GM23338 (cell line): ENCODE data around the gene DPYSL3. TPM values are rescaled to one million over a fixed set of nuclear protein-coding genes. Genes with fewer than 3 reads are reported as not detected.

Experiments
- ATAC-seq: fragments of 200-7000 bp; cut with Tn5 transposase; 3 replicates; pipeline ENCODE4 v1.9.1; 2020
- DNase-seq: peaks from one replicate; pipeline ENCODE4 v3.0.0-alpha.2; 2015; ENCODE audit warnings: low spot score
- H2AFZ ChIP-seq: fragments of 200-600 bp; sonication (generic); 2 replicates; pipeline ENCODE4 v1.8.0; 2016; ENCODE audit warnings: antibody characterized with exemption, mild to moderate bottlenecking, moderate library complexity
- H3F3A ChIP-seq: fragments of 200-600 bp; sonication (generic); replicated peaks from 2 replicates; pipeline ENCODE4 v1.8.0; 2017; ENCODE audit warnings: antibody characterized with exemption, mixed run types, low read depth
- H3K27ac ChIP-seq: fragments of 200-600 bp; sonication (generic); 2 replicates; pipeline ENCODE4 v1.6.1; 2016; ENCODE audit warnings: low read depth
- H3K27me3 ChIP-seq: fragments of 200-600 bp; sonication (generic); 2 replicates; pipeline ENCODE4 v1.8.0; 2016; ENCODE audit warnings: mild to moderate bottlenecking, mixed run types, moderate library complexity; ENCODE audit not compliant: insufficient read depth
- H3K36me3 ChIP-seq: fragments of 200-600 bp; sonication (generic); 2 replicates; pipeline ENCODE4 v1.8.0; 2016; ENCODE audit warnings: mild to moderate bottlenecking; ENCODE audit not compliant: insufficient read depth
- H3K4me1 ChIP-seq: fragments of 200-600 bp; sonication (generic); 2 replicates; pipeline ENCODE4 v1.8.0; 2016; ENCODE audit warnings: mild to moderate bottlenecking, moderate library complexity; ENCODE audit not compliant: insufficient read depth
- H3K4me2 ChIP-seq: fragments of 200-600 bp; sonication (generic); 2 replicates; pipeline ENCODE4 v1.7.1; 2017; ENCODE audit warnings: mixed run types
- H3K4me3 ChIP-seq: fragments of 200-600 bp; sonication (generic); 2 replicates; pipeline ENCODE4 v1.6.1; 2016; ENCODE audit warnings: mixed run types
- H3K79me2 ChIP-seq: fragments of 200-600 bp; sonication (generic); replicated peaks from 2 replicates; pipeline ENCODE4 v1.8.0; 2017; ENCODE audit warnings: mild to moderate bottlenecking; ENCODE audit not compliant: insufficient read depth
- H3K9me2 ChIP-seq: fragments of 200-600 bp; sonication (generic); 2 replicates; pipeline ENCODE4 v1.8.0; 2017; ENCODE audit not compliant: insufficient read depth
- H4K20me1 ChIP-seq: fragments of 200-600 bp; sonication (generic); replicated peaks from 2 replicates; pipeline ENCODE4 v1.8.0; 2017; ENCODE audit warnings: mild to moderate bottlenecking; ENCODE audit not compliant: insufficient read depth
- H3K27ac Mint-ChIP-seq: 2 replicates; pipeline ENCODE4 v1.8.0; 2020; ENCODE audit warnings: inconsistent platforms, mild to moderate bottlenecking, moderate library complexity, mixed read lengths
- H3K27me3 Mint-ChIP-seq: 3 replicates; pipeline ENCODE4 v1.8.0; 2022; ENCODE audit warnings: low read depth, mild to moderate bottlenecking, moderate library complexity, mixed read lengths, inconsistent platforms; ENCODE audit not compliant: insufficient read depth, poor library complexity
- H3K36me3 Mint-ChIP-seq: 3 replicates; pipeline ENCODE4 v1.8.0; 2021; ENCODE audit warnings: low read depth, mild to moderate bottlenecking, inconsistent platforms, moderate library complexity, mixed read lengths
- H3K4me1 Mint-ChIP-seq: 3 replicates; pipeline ENCODE4 v1.8.0; 2020; ENCODE audit warnings: mild to moderate bottlenecking, inconsistent platforms, mixed read lengths
- H3K4me3 Mint-ChIP-seq: 3 replicates; pipeline ENCODE4 v1.8.0; 2021; ENCODE audit warnings: moderate library complexity, mild to moderate bottlenecking, inconsistent platforms, mixed read lengths
- H3K9me3 Mint-ChIP-seq: 3 replicates; pipeline ENCODE4 v1.8.0; 2020; ENCODE audit warnings: moderate library complexity, mild to moderate bottlenecking, inconsistent platforms, mixed read lengths
- CREB1 ChIP-seq: fragments of 250-450 bp; sonication (Bioruptor Pico); IDR thresholded peaks from 2 replicates; pipeline ENCODE4 v1.5.0; 2020; ENCODE audit warnings: low read depth, mild to moderate bottlenecking, moderate library complexity
- EZH2 ChIP-seq: fragments of 200-600 bp; sonication (generic); IDR thresholded peaks from one replicate; pipeline ENCODE4 v1.8.0; 2017; ENCODE audit warnings: antibody characterized with exemption, mild to moderate bottlenecking, low read depth; ENCODE audit not compliant: unreplicated experiment
- JUNB ChIP-seq: IDR thresholded peaks from one replicate; pipeline ENCODE4 v1.6.1; 2016; ENCODE audit warnings: antibody characterized with exemption; ENCODE audit not compliant: unreplicated experiment
- NANOG ChIP-seq: IDR thresholded peaks from 2 replicates; pipeline ENCODE4 v1.6.1; 2016; ENCODE audit warnings: antibody characterized with exemption, borderline replicate concordance
- POLR2AphosphoS5 ChIP-seq: IDR thresholded peaks from 2 replicates; pipeline ENCODE4 v1.6.1; 2016; ENCODE audit warnings: antibody characterized with exemption, low read depth
- ZNF114 ChIP-seq: fragments of 250-450 bp; sonication (Bioruptor Pico); IDR thresholded peaks from 2 replicates; pipeline ENCODE4 v1.5.0; 2020; ENCODE audit warnings: mild to moderate bottlenecking, moderate library complexity
- ZNF331 ChIP-seq: fragments of 250-450 bp; sonication (Bioruptor Pico); IDR thresholded peaks from 2 replicates; pipeline ENCODE4 v1.5.0; 2020; ENCODE audit warnings: low read depth, mild to moderate bottlenecking, moderate library complexity
- polyA plus RNA-seq: library from polyadenylated mRNA; unstranded; fragments of >200 nt; fragmentation: Nextera tagmentation; extraction: Ambion mirVana; gene quantifications from 2 replicates; pipeline ENCODE4 v1.2.1, GENCODE V29; 2016
- total RNA-seq: library from RNA; depleted of rRNA; stranded (reverse); fragments of >200 nt; shearing (Covaris generic); gene quantifications from 2 replicates; pipeline ENCODE4 v1.2.3, GENCODE V29; 2014
- TF ChIP-seq, protein P1 (sequence below): IDR thresholded peaks from 2 replicates; pipeline ENCODE4 v1.6.1; 2016; ENCODE audit warnings: antibody characterized with exemption
- TF ChIP-seq, protein P2 (sequence below): IDR thresholded peaks from one replicate; pipeline ENCODE4 v1.6.1; 2018; ENCODE audit warnings: antibody characterized with exemption; ENCODE audit not compliant: unreplicated experiment
- TF ChIP-seq, protein P3 (sequence below), 2 experiments: fragments of 200-600 bp in 1 of 2; sonication (generic) in 1 of 2; conservative IDR thresholded peaks; 2 replicates each; pipeline versions ENCODE4 v1.5.1 to v1.6.1; 2016 to 2017; ENCODE audit warnings: antibody characterized with exemption in 2 of 2, low read depth in 2 of 2, mild to moderate bottlenecking in 2 of 2, moderate library complexity in 1 of 2
- TF ChIP-seq, protein P4 (sequence below): fragments of 250-450 bp; sonication (Bioruptor Pico); IDR thresholded peaks from 2 replicates; pipeline ENCODE4 v1.5.0; 2020; ENCODE audit warnings: mild to moderate bottlenecking, moderate library complexity

Gene DPYSL3
- total and polyA plus RNA-seq, 2 experiments from 2014 or later, result 97.6 to 455 TPM

DNA sequence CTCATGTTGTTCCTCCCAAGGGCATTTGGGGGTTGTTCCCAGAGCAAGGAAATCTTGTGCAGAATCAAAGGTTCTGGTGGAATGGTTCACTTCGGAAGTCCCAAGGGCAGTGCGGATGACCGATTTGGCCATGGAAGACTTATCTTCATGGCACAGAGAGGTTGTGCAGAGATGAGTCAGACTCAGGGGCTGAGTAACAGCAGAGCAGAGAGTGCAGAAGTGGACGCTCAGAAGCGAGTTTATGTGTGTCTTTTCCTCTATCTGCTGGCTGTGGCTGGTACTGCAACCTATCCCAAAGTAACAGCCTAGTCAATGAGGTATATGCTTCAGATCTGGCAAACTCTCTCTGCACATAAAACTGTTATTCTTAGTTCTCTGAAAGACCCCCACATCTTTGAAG, 118.1 kb downstream of the DPYSL3 start (continued):
- TF ChIP-seq, protein P1, sequence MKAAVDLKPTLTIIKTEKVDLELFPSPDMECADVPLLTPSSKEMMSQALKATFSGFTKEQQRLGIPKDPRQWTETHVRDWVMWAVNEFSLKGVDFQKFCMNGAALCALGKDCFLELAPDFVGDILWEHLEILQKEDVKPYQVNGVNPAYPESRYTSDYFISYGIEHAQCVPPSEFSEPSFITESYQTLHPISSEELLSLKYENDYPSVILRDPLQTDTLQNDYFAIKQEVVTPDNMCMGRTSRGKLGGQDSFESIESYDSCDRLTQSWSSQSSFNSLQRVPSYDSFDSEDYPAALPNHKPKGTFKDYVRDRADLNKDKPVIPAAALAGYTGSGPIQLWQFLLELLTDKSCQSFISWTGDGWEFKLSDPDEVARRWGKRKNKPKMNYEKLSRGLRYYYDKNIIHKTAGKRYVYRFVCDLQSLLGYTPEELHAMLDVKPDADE, result no peak

DNA sequence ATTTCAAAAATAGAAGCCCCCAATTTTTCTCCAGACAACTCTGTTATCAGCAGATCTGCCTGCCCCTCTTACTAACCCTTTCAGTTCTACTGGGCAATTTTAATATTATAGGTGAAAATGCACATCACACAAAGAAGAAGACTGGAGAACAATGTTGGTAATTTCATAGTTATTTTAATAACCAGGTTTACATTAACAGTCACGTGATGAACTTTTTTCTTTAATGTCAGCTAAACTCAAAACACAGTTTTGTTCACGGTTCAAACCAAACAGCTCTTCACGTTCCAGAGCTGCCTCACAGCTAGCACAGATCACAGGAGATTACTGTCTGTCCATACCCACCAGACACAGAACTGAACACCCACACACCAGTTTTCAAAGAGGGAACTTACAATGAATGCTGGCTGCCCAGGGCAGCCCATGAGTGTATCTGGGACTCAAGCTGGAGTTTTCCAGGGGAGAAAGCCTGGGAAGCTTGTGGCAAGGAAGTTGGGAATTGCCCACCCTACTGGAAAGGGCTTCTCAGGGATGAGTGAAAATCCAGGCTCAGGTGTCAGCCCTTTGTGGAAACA, 119.1 kb downstream of the DPYSL3 start:
- no peaks in the 10 kb centered on the region for H3K9me3 Mint-ChIP-seq
- Histone ChIP-seq H3K27me3 (no peaks in the 10 kb centered on the region), H3F3A (peaks cover 28% of the 10 kb centered on the region), H3K27ac (no peak overlapping the region), H3K4me2 (no peak overlapping the region), H2AFZ (no peak overlapping the region), H3K79me2 (no peaks in the 10 kb centered on the region), H3K4me1 (peaks cover 14% of the 10 kb centered on the region; the same call in 1 of the 2 replicates), H3K4me3 (no peak overlapping the region), H4K20me1 (peaks cover 8% of the 10 kb centered on the region), H3K9me2 (no peaks in the 10 kb centered on the region), H3K36me3 (peaks cover 35% of the 10 kb centered on the region)
- no peak overlapping the region for H3K4me3 Mint-ChIP-seq
- H3K4me1 Mint-ChIP-seq, result peaks cover 47% of the 10 kb centered on the region
- H3K36me3 Mint-ChIP-seq, result peaks cover 57% of the 10 kb centered on the region
- ATAC-seq, result no peak
- no peak overlapping the region for H3K27ac Mint-ChIP-seq
- DNase-seq, result no peak
- peaks cover 31% of the 10 kb centered on the region for H3K27me3 Mint-ChIP-seq
- TF ChIP-seq EZH2 (no peak), NANOG (no peak), ZNF331 (no peak), JUNB (no peak), CREB1 (no peak), ZNF114 (CRISPR knock-in tag) (no peak), POLR2AphosphoS5 (no peak)
- TF ChIP-seq, protein P1, result no peak
- TF ChIP-seq, protein P2, sequence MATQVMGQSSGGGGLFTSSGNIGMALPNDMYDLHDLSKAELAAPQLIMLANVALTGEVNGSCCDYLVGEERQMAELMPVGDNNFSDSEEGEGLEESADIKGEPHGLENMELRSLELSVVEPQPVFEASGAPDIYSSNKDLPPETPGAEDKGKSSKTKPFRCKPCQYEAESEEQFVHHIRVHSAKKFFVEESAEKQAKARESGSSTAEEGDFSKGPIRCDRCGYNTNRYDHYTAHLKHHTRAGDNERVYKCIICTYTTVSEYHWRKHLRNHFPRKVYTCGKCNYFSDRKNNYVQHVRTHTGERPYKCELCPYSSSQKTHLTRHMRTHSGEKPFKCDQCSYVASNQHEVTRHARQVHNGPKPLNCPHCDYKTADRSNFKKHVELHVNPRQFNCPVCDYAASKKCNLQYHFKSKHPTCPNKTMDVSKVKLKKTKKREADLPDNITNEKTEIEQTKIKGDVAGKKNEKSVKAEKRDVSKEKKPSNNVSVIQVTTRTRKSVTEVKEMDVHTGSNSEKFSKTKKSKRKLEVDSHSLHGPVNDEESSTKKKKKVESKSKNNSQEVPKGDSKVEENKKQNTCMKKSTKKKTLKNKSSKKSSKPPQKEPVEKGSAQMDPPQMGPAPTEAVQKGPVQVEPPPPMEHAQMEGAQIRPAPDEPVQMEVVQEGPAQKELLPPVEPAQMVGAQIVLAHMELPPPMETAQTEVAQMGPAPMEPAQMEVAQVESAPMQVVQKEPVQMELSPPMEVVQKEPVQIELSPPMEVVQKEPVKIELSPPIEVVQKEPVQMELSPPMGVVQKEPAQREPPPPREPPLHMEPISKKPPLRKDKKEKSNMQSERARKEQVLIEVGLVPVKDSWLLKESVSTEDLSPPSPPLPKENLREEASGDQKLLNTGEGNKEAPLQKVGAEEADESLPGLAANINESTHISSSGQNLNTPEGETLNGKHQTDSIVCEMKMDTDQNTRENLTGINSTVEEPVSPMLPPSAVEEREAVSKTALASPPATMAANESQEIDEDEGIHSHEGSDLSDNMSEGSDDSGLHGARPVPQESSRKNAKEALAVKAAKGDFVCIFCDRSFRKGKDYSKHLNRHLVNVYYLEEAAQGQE, result no peak
- TF ChIP-seq, protein P3, sequence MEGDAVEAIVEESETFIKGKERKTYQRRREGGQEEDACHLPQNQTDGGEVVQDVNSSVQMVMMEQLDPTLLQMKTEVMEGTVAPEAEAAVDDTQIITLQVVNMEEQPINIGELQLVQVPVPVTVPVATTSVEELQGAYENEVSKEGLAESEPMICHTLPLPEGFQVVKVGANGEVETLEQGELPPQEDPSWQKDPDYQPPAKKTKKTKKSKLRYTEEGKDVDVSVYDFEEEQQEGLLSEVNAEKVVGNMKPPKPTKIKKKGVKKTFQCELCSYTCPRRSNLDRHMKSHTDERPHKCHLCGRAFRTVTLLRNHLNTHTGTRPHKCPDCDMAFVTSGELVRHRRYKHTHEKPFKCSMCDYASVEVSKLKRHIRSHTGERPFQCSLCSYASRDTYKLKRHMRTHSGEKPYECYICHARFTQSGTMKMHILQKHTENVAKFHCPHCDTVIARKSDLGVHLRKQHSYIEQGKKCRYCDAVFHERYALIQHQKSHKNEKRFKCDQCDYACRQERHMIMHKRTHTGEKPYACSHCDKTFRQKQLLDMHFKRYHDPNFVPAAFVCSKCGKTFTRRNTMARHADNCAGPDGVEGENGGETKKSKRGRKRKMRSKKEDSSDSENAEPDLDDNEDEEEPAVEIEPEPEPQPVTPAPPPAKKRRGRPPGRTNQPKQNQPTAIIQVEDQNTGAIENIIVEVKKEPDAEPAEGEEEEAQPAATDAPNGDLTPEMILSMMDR (conservative IDR thresholded peaks at IDR 0.05; ENCODE audit: low read depth in 2 of 2), result no peak
- TF ChIP-seq, protein P4, sequence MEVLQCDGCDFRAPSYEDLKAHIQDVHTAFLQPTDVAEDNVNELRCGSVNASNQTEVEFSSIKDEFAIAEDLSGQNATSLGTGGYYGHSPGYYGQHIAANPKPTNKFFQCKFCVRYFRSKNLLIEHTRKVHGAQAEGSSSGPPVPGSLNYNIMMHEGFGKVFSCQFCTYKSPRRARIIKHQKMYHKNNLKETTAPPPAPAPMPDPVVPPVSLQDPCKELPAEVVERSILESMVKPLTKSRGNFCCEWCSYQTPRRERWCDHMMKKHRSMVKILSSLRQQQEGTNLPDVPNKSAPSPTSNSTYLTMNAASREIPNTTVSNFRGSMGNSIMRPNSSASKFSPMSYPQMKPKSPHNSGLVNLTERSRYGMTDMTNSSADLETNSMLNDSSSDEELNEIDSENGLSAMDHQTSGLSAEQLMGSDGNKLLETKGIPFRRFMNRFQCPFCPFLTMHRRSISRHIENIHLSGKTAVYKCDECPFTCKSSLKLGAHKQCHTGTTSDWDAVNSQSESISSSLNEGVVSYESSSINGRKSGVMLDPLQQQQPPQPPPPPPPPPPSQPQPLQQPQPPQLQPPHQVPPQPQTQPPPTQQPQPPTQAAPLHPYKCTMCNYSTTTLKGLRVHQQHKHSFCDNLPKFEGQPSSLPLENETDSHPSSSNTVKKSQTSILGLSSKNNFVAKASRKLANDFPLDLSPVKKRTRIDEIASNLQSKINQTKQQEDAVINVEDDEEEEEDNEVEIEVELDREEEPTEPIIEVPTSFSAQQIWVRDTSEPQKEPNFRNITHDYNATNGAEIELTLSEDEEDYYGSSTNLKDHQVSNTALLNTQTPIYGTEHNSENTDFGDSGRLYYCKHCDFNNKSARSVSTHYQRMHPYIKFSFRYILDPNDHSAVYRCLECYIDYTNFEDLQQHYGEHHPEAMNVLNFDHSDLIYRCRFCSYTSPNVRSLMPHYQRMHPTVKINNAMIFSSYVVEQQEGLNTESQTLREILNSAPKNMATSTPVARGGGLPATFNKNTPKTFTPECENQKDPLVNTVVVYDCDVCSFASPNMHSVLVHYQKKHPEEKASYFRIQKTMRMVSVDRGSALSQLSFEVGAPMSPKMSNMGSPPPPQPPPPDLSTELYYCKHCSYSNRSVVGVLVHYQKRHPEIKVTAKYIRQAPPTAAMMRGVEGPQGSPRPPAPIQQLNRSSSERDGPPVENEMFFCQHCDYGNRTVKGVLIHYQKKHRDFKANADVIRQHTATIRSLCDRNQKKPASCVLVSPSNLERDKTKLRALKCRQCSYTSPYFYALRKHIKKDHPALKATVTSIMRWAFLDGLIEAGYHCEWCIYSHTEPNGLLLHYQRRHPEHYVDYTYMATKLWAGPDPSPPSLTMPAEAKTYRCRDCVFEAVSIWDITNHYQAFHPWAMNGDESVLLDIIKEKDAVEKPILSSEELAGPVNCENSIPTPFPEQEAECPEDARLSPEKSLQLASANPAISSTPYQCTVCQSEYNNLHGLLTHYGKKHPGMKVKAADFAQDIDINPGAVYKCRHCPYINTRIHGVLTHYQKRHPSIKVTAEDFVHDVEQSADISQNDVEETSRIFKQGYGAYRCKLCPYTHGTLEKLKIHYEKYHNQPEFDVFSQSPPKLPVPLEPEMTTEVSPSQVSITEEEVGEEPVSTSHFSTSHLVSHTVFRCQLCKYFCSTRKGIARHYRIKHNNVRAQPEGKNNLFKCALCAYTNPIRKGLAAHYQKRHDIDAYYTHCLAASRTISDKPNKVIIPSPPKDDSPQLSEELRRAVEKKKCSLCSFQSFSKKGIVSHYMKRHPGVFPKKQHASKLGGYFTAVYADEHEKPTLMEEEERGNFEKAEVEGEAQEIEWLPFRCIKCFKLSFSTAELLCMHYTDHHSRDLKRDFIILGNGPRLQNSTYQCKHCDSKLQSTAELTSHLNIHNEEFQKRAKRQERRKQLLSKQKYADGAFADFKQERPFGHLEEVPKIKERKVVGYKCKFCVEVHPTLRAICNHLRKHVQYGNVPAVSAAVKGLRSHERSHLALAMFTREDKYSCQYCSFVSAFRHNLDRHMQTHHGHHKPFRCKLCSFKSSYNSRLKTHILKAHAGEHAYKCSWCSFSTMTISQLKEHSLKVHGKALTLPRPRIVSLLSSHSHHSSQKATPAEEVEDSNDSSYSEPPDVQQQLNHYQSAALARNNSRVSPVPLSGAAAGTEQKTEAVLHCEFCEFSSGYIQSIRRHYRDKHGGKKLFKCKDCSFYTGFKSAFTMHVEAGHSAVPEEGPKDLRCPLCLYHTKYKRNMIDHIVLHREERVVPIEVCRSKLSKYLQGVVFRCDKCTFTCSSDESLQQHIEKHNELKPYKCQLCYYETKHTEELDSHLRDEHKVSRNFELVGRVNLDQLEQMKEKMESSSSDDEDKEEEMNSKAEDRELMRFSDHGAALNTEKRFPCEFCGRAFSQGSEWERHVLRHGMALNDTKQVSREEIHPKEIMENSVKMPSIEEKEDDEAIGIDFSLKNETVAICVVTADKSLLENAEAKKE (CRISPR knock-in tag), result no peak
